Transverse colon (tissue), 4 donors: Measurements from ENCODE around the gene ZBTB20. TPM values are rescaled to one million over a fixed set of nuclear protein-coding genes. Genes with fewer than 3 reads are reported as not detected.
A peak's percentile ranks its signal among the peaks of the same experiment; 100 is the strongest.

Experiments
- DNase-seq: peaks from one replicate; pipeline ENCODE4 v3.0.0-alpha.2; 2019
- H3K27ac ChIP-seq, 4 donors: fragments of 200-600 bp; sonication (generic); 2 replicates each; pipeline ENCODE4 v1.5.1; 2016 to 2018; ENCODE audit warnings: inconsistent platforms in 4 of 4
- H3K27me3 ChIP-seq: fragments of 200-600 bp; sonication (generic); 2 replicates; pipeline ENCODE4 v1.5.1; 2017; ENCODE audit warnings: inconsistent platforms
- H3K36me3 ChIP-seq, 4 donors: fragments of 200-600 bp; sonication (generic); 2 replicates each; pipeline ENCODE4 v1.5.1; 2017 to 2019; ENCODE audit warnings: inconsistent platforms in 4 of 4
- H3K4me1 ChIP-seq, 4 donors: fragments of 200-600 bp; sonication (generic); 2 replicates each; pipeline ENCODE4 v1.5.1; 2017 to 2020; ENCODE audit warnings: inconsistent platforms in 4 of 4
- H3K4me3 ChIP-seq, 4 donors: fragments of 200-600 bp; sonication (generic); 1 replicate in 1 of 4; 2 replicates in 3 of 4; pipeline versions ENCODE4 v1.5.1 to v1.6.1; 2017 to 2019; ENCODE audit warnings: inconsistent platforms in 4 of 4
- H3K9me3 ChIP-seq, 2 donors: fragments of 200-600 bp; sonication (generic); 2 replicates each; pipeline ENCODE4 v1.5.1; 2017 to 2019; ENCODE audit warnings: inconsistent platforms in 2 of 2
- CTCF ChIP-seq, 5 experiments: fragments of 200-600 bp in 3 of 5; fragments of 450-650 bp in 2 of 5; sonication (generic) in 3 of 5; IDR thresholded peaks; 1 replicate in 2 of 5; 2 replicates in 3 of 5; pipeline ENCODE4 v1.5.1; 2016 to 2017; ENCODE audit warnings: antibody characterized with exemption in 5 of 5, inconsistent platforms in 3 of 5, mild to moderate bottlenecking in 2 of 5, moderate library complexity in 1 of 5
- EP300 ChIP-seq: sonication (generic); formaldehyde crosslinking; IDR thresholded peaks from one replicate; pipeline ENCODE4 v1.6.1; 2017; ENCODE audit warnings: antibody characterized with exemption, low read depth
- POLR2A ChIP-seq: fragments of 450-650 bp; IDR thresholded peaks from one replicate; pipeline ENCODE4 v1.6.1; 2016; ENCODE audit warnings: antibody characterized with exemption, mild to moderate bottlenecking, moderate library complexity
- POLR2AphosphoS5 ChIP-seq, 3 donors: sonication (generic); formaldehyde crosslinking; IDR thresholded peaks; one replicate each; pipeline ENCODE4 v1.6.1; 2016; ENCODE audit warnings: antibody characterized with exemption in 3 of 3
- WGBS, 2 donors: methylation state at CpG; one replicate each; pipeline ENCODE4 v1.1.5; 2018; ENCODE audit warnings: low coverage in 1 of 2; 5-methylcytosine and 5-hydroxymethylcytosine counted together
- in situ Hi-C, 4 donors: fragments of 200-750 bp; cut with MboI; loops; one replicate each; pipeline versions ENCODE4 v1.15.0 to v1.15.1; 2017; ENCODE audit warnings: low sequenced_read_pairs in 3 of 4, low pct_ligation_motif_present in 1 of 4, low pct_unique_long_range_greater_than_20kb in 1 of 4
- intact Hi-C: fragments of 100-400 bp; cut with DNase I; formaldehyde crosslinking; loops from one replicate; pipeline ENCODE4 v1.15.1; 2023; ENCODE audit warnings: low total_unique reads
- total RNA-seq, 4 donors: library from RNA; depleted of rRNA; stranded (reverse); fragments of >200 nt; gene quantifications; one replicate each; pipeline ENCODE4 v1.1.0, GENCODE V29; 2016

Gene ZBTB20
- total RNA-seq, 4 donors from 2014 or later: 44.6 to 50.5 (median 46.4) TPM

- 64 to 74% methylated on average over 3 of the region's 3 CpGs for WGBS, 2 donors
- intact Hi-C loops: no loop called here
- in situ Hi-C loops: loop anchor here in 1 of 4 donors (10.0 kb wide), 1 partner anchor 256 kb away; no protein-coding TSS in a partner anchor
- Histone ChIP-seq H3K27ac (peak overlapping the region; percentile 31 to 48 (median 41)), H3K4me1 (peaks cover 0 to 22% (median 3%) of the 10 kb centered on the region in 4 donors), H3K4me3 (no peak overlapping the region), H3K36me3 (no peaks in the 10 kb centered on the region), H3K9me3 (no peaks in the 10 kb centered on the region), H3K27me3 (no peaks in the 10 kb centered on the region)
- no peak for DNase-seq
- no peak for TF ChIP-seq CTCF (IDR thresholded peaks at IDR 0.05)
- TF ChIP-seq POLR2AphosphoS5 (IDR thresholded peaks at IDR 0.05): no peak
- no peak for TF ChIP-seq POLR2A
Measured at GRCh38 chr3:114411190-114411668, 735.9 kb downstream of the ZBTB20 start.

GRCh38 chr3:114408736-114409670 lies 738.1 kb downstream of the ZBTB20 start:
- in situ Hi-C loops: no loop called here
- H3K4me1 ChIP-seq: peaks cover 0 to 36% (median 3%) of the 10 kb centered on the region in 4 donors
- H3K27ac ChIP-seq: no peak overlapping the region
- no peaks in the 10 kb centered on the region for H3K36me3 ChIP-seq
- H3K27me3 ChIP-seq: no peaks in the 10 kb centered on the region
- H3K9me3 ChIP-seq: no peaks in the 10 kb centered on the region
- TF ChIP-seq CTCF (IDR thresholded peaks at IDR 0.05) (no peak), EP300 (no peak), POLR2AphosphoS5 (IDR thresholded peaks at IDR 0.05) (no peak), POLR2A (no peak)
- WGBS, 2 donors: 79 to 81% methylated on average over 16 to 17 of the region's 17 CpGs
- H3K4me3 ChIP-seq: no peak overlapping the region
- intact Hi-C loops: no loop called here
- no peak for DNase-seq

- Histone ChIP-seq H3K4me1 (peaks cover 0 to 26% (median 3%) of the 10 kb centered on the region in 4 donors), H3K4me3 (no peak overlapping the region), H3K9me3 (no peaks in the 10 kb centered on the region), H3K36me3 (no peaks in the 10 kb centered on the region), H3K27me3 (no peaks in the 10 kb centered on the region), H3K27ac (no peak overlapping the region)
- intact Hi-C loops: no loop called here
- DNase-seq: no peak
- TF ChIP-seq POLR2A (no peak), CTCF (IDR thresholded peaks at IDR 0.05) (no peak), POLR2AphosphoS5 (IDR thresholded peaks at IDR 0.05) (no peak), EP300 (no peak)
- WGBS, 2 donors: 83 to 90% methylated on average over 3 of the region's 3 CpGs
- in situ Hi-C loops: no loop called here
Measured at GRCh38 chr3:114406922-114407321, 740.2 kb downstream of the ZBTB20 start.

- intact Hi-C loops: no loop called here
- no peaks in the 10 kb centered on the region for H3K36me3 ChIP-seq
- peaks cover 0 to 26% (median 3%) of the 10 kb centered on the region in 4 donors for H3K4me1 ChIP-seq
- WGBS, 2 donors: 79 to 84% methylated on average over 3 of the region's 3 CpGs
- no peak for DNase-seq
- H3K27me3 ChIP-seq: no peaks in the 10 kb centered on the region
- in situ Hi-C loops: no loop called here
- no peak overlapping the region for H3K4me3 ChIP-seq
- TF ChIP-seq EP300 (no peak), CTCF (IDR thresholded peaks at IDR 0.05) (no peak), POLR2AphosphoS5 (IDR thresholded peaks at IDR 0.05) (no peak), POLR2A (no peak)
- peak overlapping the region in 1 of 4 donors; percentile 2 for H3K27ac ChIP-seq
- H3K9me3 ChIP-seq: no peaks in the 10 kb centered on the region
Measured at GRCh38 chr3:114406286-114406685, 740.8 kb downstream of the ZBTB20 start.
